Activated T-helper 1 cell treated with anti-CD3 and anti-CD28 coated beads, Interleukin-12 subunit alpha, Interleukin-12 subunit beta, Interleukin-2, Interleukin-4 antibody, amounts not matched to agents 30 ng/mL and 10 ng/mL and 1 ng/mL, durations not matched to agents 14 hours and 24 hours and 36 hours (primary cell): ENCODE data around the gene NXPE4. TPM values are rescaled to one million over a fixed set of nuclear protein-coding genes. Genes with fewer than 3 reads are reported as not detected.

ENCODE experiments used
- DNase-seq: peaks from one replicate; pipeline ENCODE4 v3.0.0; 2021; ENCODE audit warnings: low spot score
- H3K27ac Mint-ChIP-seq: one replicate; pipeline ENCODE4 v1.8.0; 2021; ENCODE audit warnings: mild to moderate bottlenecking, mixed read lengths
- H3K27me3 Mint-ChIP-seq: one replicate; pipeline ENCODE4 v1.8.0; 2022; ENCODE audit warnings: mild to moderate bottlenecking, moderate library complexity, mixed read lengths; ENCODE audit not compliant: insufficient read depth
- H3K36me3 Mint-ChIP-seq: one replicate; pipeline ENCODE4 v1.8.0; 2021; ENCODE audit warnings: low read depth, mixed read lengths
- H3K4me1 Mint-ChIP-seq: one replicate; pipeline ENCODE4 v1.8.0; 2021; ENCODE audit warnings: low read depth, mixed read lengths
- H3K4me3 Mint-ChIP-seq: one replicate; pipeline ENCODE4 v1.8.0; 2021; ENCODE audit warnings: mild to moderate bottlenecking, moderate library complexity, mixed read lengths
- H3K9me3 Mint-ChIP-seq: one replicate; pipeline ENCODE4 v1.8.0; 2021; ENCODE audit warnings: mixed read lengths
- intact Hi-C: fragments of 100-400 bp; cut with micrococcal nuclease; formaldehyde crosslinking; loops from one replicate; pipeline ENCODE4 v1.15.1; 2024
- total RNA-seq: library from RNA; stranded (reverse); gene quantifications from 2 replicates; pipeline ENCODE4 v1.2.3, GENCODE V29; 2022

The NXPE4 gene
- total RNA-seq, 1 donor from 2014 or later: not detected

DNA sequence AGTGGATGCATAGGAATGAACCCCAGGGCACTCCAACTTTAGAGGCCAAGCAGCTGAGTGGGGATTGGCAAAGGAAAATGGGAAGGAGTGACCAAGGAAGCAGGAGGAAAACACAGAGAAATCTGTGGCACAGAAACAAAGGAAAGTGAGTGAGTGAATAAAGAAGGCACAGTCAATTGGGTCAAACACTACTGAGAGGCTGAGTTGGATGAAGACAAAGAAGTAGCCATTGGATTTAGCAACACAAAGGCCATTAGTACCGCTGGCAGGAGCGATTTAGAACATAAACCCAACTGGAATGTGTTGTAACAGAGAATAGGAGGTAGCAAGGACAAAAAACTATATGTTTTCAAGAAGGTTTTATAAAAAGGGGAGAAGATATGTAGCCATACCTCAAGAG, 29.3 kb downstream of the NXPE4 start:
- Mint-ChIP-seq H3K4me3 (no peak overlapping the region), H3K27ac (no peak overlapping the region), H3K4me1 (no peaks in the 10 kb centered on the region), H3K9me3 (no peaks in the 10 kb centered on the region), H3K36me3 (no peaks in the 10 kb centered on the region), H3K27me3 (no peaks in the 10 kb centered on the region)
- DNase-seq: no peak
- intact Hi-C loops: no loop called here

DNA sequence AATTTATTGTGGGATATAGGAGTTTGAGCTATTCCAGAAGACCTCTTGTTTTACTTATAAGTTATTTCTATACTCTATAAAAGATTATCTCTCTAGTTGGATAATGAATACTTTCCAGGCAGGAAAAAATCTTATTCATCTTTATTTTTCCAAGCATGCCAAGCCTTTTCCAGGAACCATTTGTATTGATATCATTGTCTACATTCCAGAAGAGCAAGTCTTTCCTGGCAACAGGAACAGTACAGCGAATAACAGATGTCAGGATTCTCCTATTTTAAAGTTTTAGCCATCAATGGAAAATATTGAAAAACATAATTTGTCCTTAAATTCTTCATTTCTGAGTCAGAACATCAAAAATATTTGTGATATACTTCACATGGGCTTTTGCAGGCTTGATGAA, 30.8 kb downstream of the NXPE4 start:
- intact Hi-C loops: no loop called here
- Mint-ChIP-seq H3K27me3 (no peaks in the 10 kb centered on the region), H3K4me1 (no peaks in the 10 kb centered on the region), H3K36me3 (no peaks in the 10 kb centered on the region), H3K27ac (no peak overlapping the region), H3K4me3 (no peak overlapping the region), H3K9me3 (no peaks in the 10 kb centered on the region)
- DNase-seq: no peak

DNA sequence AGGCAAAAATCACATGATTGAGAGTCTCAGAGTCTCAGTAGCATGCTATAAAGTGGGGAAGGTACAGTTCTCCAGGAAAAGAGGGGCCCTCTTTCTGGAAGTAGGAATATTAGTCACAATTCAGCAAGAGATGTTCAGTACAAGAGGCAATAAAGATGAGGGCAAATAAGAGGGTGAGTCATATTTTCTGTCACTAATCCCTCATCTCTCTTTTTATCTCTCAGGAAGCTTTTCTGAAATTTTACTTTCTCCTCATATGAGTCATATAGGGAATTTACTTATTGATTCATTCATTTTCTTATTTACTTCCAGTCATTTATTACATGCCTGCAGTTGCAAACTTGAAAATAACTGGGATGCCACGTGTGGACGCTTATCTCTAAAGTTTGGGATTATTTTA, 32.5 kb downstream of the NXPE4 start:
- no peak overlapping the region for H3K27ac Mint-ChIP-seq
- H3K9me3 Mint-ChIP-seq: no peaks in the 10 kb centered on the region
- intact Hi-C loops: no loop called here
- H3K36me3 Mint-ChIP-seq: no peaks in the 10 kb centered on the region
- DNase-seq: no peak
- no peaks in the 10 kb centered on the region for H3K4me1 Mint-ChIP-seq
- H3K4me3 Mint-ChIP-seq: no peak overlapping the region
- no peaks in the 10 kb centered on the region for H3K27me3 Mint-ChIP-seq

DNA sequence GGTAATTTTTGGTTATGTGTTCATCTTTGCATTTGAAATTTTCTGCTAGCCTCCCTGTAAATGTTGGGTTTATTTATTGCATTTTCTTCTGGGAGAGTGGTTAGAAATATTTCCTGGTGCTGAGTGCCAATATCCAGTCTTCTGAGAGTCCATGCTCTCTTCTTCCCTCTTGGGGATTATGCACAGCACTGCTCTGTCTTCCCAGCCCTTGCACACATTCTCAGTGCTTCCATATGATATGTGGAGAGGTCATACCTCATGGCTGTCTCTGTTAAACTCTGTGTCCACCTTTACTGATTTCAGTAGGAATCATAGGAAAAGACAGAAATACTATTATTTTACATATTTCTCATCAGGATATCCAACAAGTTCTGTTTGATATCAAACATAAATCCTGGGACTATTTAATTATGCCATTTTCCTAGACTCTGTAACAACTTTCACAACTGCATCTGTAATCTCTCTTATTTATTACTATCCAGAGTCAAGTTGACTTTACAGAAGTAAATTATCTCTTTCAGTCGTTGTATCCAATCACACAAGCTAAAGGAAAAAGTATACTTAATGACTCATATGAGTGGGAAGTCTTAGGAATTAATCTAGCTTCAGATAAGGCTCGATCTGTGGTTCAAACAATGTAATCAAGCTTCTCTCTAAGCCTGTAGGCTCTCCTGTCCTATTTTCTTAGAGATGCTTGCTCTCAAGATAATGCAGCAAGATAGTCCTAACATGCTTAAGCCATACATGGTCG, 33.2 kb downstream of the NXPE4 start:
- no peak for DNase-seq
- intact Hi-C loops: no loop called here
- Mint-ChIP-seq H3K9me3 (no peaks in the 10 kb centered on the region), H3K4me1 (no peaks in the 10 kb centered on the region), H3K27me3 (no peaks in the 10 kb centered on the region), H3K36me3 (no peaks in the 10 kb centered on the region), H3K4me3 (no peak overlapping the region), H3K27ac (no peak overlapping the region)

DNA sequence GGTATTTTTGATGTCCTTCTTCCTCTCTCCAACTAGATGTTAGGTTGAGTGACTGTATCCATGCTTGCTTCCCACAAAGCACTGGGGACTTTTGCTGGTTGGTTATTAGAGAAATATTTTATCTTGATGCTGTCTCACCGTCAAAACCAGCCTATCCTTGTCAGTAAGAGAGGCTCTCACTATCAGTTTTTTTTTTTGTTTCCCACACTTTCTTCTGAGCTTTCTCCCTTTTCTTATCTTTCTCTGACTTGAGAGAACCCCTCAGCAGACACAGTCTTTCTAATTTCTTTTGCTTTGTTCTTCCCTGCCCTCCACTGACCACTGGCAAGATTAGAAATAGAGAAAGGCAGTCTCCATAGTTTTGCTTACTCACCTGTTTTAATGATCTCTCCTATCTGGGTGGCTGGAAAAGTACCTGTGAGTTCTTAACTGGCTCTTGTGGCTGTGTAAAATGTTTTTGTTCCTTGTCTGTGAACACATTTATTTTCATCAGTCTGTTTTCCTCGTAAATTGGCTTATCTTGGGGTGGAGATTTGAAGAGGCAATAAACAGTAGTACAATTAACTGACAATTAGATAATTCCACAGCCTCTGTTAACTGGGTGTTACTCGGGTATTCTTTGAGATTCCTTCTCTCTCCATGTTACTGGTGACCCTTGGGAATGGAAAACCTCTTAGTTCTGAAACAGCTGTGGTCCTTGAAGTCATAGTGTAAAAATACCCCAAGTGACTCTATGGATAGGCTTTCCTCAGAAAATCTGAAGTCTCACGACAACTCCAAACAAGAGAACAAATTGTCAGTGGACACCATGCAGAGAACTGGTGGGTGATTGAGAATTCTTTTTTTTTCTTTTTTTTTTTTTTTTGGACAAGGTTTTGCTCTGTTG, 35.9 kb downstream of the NXPE4 start, which contains the start of gene NXPE1:
NXPE1 (minus strand) TSS at position 457 of the 886 bp plus-strand sequence. CDS start 8,680 bp downstream, outside the sequence.
- H3K4me1 Mint-ChIP-seq: no peaks in the 10 kb centered on the region
- intact Hi-C loops: no loop called here
- H3K9me3 Mint-ChIP-seq: no peaks in the 10 kb centered on the region
- no peak within 1 kb of the TSS for H3K4me3 Mint-ChIP-seq
- H3K27ac Mint-ChIP-seq: no peak within 1 kb of the TSS
- no peaks in the 10 kb centered on the region for H3K36me3 Mint-ChIP-seq
- no peak for DNase-seq
- H3K27me3 Mint-ChIP-seq: no peaks in the 10 kb centered on the region

DNA sequence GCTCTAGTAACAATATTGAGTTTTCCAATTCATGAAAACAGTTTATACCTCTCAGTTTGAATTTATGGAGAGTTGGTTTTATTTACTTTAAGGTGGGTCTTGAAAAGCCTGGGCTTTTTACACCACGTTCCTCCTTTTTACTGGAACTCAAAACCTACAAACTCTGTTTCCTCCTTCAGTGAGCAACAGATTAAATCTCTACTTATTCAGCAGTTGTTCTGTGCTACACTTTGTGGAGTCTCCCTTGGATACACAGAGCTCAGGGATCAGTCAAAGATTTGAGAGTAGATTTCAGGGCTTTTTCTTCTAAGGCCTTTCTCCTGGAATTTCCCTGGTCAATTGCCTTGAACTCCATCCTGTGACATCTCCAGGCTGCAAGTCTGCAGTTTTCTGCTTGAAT, 39.5 kb downstream of the NXPE4 start:
- H3K27ac Mint-ChIP-seq: no peak overlapping the region
- intact Hi-C loops: no loop called here
- no peaks in the 10 kb centered on the region for H3K9me3 Mint-ChIP-seq
- H3K4me3 Mint-ChIP-seq: no peak overlapping the region
- H3K27me3 Mint-ChIP-seq: no peaks in the 10 kb centered on the region
- no peak for DNase-seq
- no peaks in the 10 kb centered on the region for H3K36me3 Mint-ChIP-seq
- H3K4me1 Mint-ChIP-seq: no peaks in the 10 kb centered on the region

DNA sequence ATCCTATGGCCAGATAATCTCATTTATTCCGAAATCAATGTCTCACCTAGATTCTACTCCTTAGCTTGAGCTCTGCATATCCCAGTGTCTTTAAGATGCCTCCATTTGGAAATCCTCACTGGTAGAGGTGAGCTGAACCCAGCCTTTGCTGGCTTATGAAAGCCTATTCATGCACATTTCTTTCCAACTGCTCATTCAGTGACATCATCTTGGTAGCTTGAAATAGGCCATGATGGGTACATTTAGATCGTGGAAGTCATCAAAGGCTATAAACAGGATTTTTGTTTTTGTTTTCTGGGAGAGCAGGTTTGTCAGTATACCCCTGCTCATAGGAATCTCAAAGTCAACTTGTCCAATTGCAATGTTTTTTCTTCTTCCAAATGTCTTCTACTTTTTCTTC, 41.9 kb downstream of the NXPE4 start:
- no peak for DNase-seq
- Mint-ChIP-seq H3K4me3 (no peak overlapping the region), H3K27ac (no peak overlapping the region), H3K36me3 (no peaks in the 10 kb centered on the region), H3K27me3 (peaks cover 1% of the 10 kb centered on the region), H3K9me3 (no peaks in the 10 kb centered on the region), H3K4me1 (no peaks in the 10 kb centered on the region)
- intact Hi-C loops: no loop called here

DNA sequence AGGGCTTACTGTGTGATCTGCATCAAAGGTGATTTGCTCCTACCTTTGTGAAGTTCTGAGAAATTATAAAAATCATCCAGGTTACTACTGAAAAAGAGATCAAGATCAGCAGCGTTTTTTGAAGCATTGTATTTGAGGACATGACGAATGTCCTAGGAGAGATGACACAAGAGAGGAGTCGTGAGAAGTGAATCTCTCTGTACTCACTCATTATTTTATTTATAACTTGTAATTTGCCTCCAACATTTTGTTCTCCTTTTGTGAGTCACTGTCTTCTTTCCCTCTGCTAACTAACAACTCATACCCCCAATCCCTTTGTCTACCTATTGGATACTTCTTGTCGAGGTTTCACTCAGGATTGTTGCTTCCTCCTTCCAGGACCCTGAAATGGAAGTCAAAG, 44.5 kb downstream of the NXPE4 start:
- Mint-ChIP-seq H3K27me3 (peaks cover 4% of the 10 kb centered on the region), H3K27ac (no peak overlapping the region), H3K4me3 (no peak overlapping the region), H3K36me3 (no peaks in the 10 kb centered on the region), H3K9me3 (no peaks in the 10 kb centered on the region), H3K4me1 (no peaks in the 10 kb centered on the region)
- DNase-seq: no peak
- intact Hi-C loops: no loop called here

DNA sequence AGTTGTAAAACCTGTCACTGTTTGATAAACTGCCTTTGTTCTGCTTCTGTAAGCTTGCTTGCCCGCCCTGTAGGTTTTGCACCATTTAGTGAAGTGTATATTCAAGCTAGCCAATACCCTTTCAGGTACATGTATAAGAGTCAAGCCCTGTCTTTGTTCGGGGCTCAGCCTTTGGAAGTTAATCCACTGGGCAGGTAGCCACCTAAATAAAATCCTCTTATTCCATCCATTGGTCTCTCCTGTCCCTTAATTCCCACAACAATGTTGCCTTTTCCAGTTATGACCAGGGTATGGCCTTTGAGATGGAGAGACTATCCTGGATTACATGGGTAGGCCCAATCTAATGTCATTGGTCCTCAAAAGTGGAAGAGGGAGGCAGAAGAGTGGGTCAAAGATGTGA, 69.9 kb downstream of the NXPE4 start:
- Mint-ChIP-seq H3K4me3 (no peak overlapping the region), H3K4me1 (no peaks in the 10 kb centered on the region), H3K27me3 (no peaks in the 10 kb centered on the region), H3K9me3 (peaks cover 11% of the 10 kb centered on the region), H3K27ac (no peak overlapping the region), H3K36me3 (no peaks in the 10 kb centered on the region)
- DNase-seq: no peak
- intact Hi-C loops: no loop called here

DNA sequence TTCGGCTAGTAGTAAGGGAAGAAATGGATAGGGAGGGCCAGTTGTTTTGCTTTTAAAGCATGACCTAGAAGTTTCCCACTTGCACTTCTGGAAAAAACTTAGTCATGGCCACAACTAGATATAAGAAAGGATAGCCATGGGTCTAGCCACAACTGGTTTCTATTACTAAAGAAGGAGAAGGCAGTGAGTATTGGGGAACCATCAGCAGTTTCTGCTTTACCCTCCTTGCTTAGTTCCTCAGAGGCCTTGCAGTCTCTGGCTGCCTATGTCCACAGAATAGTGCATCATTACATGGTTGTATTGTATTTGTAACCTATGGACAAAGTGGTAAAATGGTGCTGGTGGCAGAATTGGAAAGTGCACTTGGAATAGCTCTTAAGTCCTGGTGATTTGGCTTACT, 71.5 kb downstream of the NXPE4 start:
- H3K27ac Mint-ChIP-seq: no peak overlapping the region
- intact Hi-C loops: no loop called here
- H3K36me3 Mint-ChIP-seq: no peaks in the 10 kb centered on the region
- no peaks in the 10 kb centered on the region for H3K4me1 Mint-ChIP-seq
- no peaks in the 10 kb centered on the region for H3K27me3 Mint-ChIP-seq
- DNase-seq: no peak
- H3K9me3 Mint-ChIP-seq: peaks cover 11% of the 10 kb centered on the region
- no peak overlapping the region for H3K4me3 Mint-ChIP-seq

DNA sequence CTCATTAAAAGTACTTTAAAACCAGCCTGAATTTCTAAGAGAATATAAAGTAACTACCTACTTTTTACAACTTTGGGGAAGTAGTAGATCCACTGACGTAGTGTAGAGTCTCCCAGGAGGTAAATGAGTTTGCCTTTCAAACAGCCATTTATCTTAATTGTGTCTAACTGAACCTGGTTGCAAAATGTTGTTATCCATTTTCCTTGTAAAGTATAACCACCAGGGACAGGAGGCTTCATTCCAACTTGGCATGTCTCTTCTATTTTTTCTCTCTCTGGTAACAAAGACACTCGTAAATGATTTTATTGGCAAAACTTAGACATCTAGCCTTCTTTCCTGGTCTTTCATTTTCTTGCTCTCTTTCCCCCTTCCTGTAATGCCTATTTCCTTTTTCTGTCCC, 72.8 kb downstream of the NXPE4 start:
- H3K4me3 Mint-ChIP-seq: no peak overlapping the region
- no peaks in the 10 kb centered on the region for H3K4me1 Mint-ChIP-seq
- DNase-seq: no peak
- H3K36me3 Mint-ChIP-seq: no peaks in the 10 kb centered on the region
- H3K27ac Mint-ChIP-seq: no peak overlapping the region
- peaks cover 11% of the 10 kb centered on the region for H3K9me3 Mint-ChIP-seq
- intact Hi-C loops: no loop called here
- H3K27me3 Mint-ChIP-seq: no peaks in the 10 kb centered on the region
